ENCODE measurements around the gene IRF8.

The IRF8 gene

GRCh38 chr16:85914423-85914794 lies 15.4 kb downstream of the IRF8 start:
- no peak for DNase-seq

- DNase-seq, result no peak
Observed at GRCh38 chr16:85915125-85915845, 16.3 kb downstream of the IRF8 start.

- DNase-seq, result no peak
Observed at GRCh38 chr16:85916141-85916890, 17.4 kb downstream of the IRF8 start.

- DNase-seq, result no peak
Observed at GRCh38 chr16:85917012-85917411, 18.1 kb downstream of the IRF8 start.

- no peak for DNase-seq
Observed at GRCh38 chr16:85917959-85918358, 19.0 kb downstream of the IRF8 start.

GRCh38 chr16:85918436-85918835 lies 19.5 kb downstream of the IRF8 start:
- no peak for DNase-seq

GRCh38 chr16:85919271-85920267 lies 20.6 kb downstream of the IRF8 start:
- no peak for DNase-seq

GRCh38 chr16:85921026-85921425 lies 22.1 kb downstream of the IRF8 start:
- DNase-seq, result no peak

GRCh38 chr16:85923153-85924021 lies 24.4 kb downstream of the IRF8 start:
- no peak for DNase-seq

GRCh38 chr16:85924675-85925074 lies 25.7 kb downstream of the IRF8 start:
- no peak for DNase-seq

- no peak for DNase-seq
Observed at GRCh38 chr16:85926370-85926769, 27.4 kb downstream of the IRF8 start.

- DNase-seq, result no peak
Observed at GRCh38 chr16:85927371-85927770, 28.4 kb downstream of the IRF8 start.

- no peak for DNase-seq
Observed at GRCh38 chr16:85927959-85928358, 29.0 kb downstream of the IRF8 start.

GRCh38 chr16:85928401-85928820 lies 29.4 kb downstream of the IRF8 start:
- no peak for DNase-seq

- no peak for DNase-seq
Observed at GRCh38 chr16:85929259-85929721, 30.3 kb downstream of the IRF8 start.

GRCh38 chr16:85930301-85930700 lies 31.3 kb downstream of the IRF8 start:
- no peak for DNase-seq

GRCh38 chr16:85931596-85932402 lies 32.8 kb downstream of the IRF8 start:
- DNase-seq, result no peak

GRCh38 chr16:85934210-85934609 lies 35.2 kb downstream of the IRF8 start:
- no peak for DNase-seq

GRCh38 chr16:85935391-85935973 lies 36.5 kb downstream of the IRF8 start:
- no peak for DNase-seq

GRCh38 chr16:85935974-85936760 lies 37.2 kb downstream of the IRF8 start:
- no peak for DNase-seq

All from NCI-H1417 (cell line).